GM12878 (cell line): ENCODE results near the gene MDFIC. TPM values are rescaled to one million over a fixed set of nuclear protein-coding genes. Genes with fewer than 3 reads are reported as not detected.

Experiments
- ATAC-seq: fragments of 200-7000 bp; cut with Tn5 transposase; 3 replicates; pipeline ENCODE4 v1.9.1; 2020; ENCODE audit warnings: mild to moderate bottlenecking, moderate library complexity
- BruUV-seq: library from RNA; stranded (reverse); fragments of 400-500 nt; replicated peaks from 2 replicates; lab custom pipeline; 2021; lab: Mats Ljungman, UMichigan
- CTCF ChIA-PET: fragments of 300-600 bp; sonication (Branson Sonifier 250); formaldehyde crosslinking; extraction: SDS; loops from one replicate; lab custom pipeline; 2021; ENCODE audit warnings: inconsistent platforms; lab: Yijun Ruan, JAX
- POLR2A ChIA-PET: fragments of 350-600 bp; formaldehyde crosslinking; extraction: SDS; loops from one replicate; lab custom pipeline; 2021; ENCODE audit warnings: inconsistent platforms; lab: Charles Lee
- RAD21 ChIA-PET: fragments of 300-600 bp; sonication (Branson Sonifier 250); formaldehyde crosslinking; loops from one replicate; lab custom pipeline; 2023; ENCODE audit warnings: antibody characterized with exemption; ENCODE audit not compliant: unreplicated experiment; lab: Charles Lee
- SMC1A ChIA-PET: fragments of 300-600 bp; sonication (Branson Sonifier 250); formaldehyde crosslinking; loops from one replicate; lab custom pipeline; 2023; ENCODE audit not compliant: unreplicated experiment, uncharacterized antibody; lab: Charles Lee
- DNase-seq: peaks from one replicate; pipeline ENCODE4 v3.0.0-alpha.2; 2011; ENCODE audit warnings: low read depth, low spot score
- FAIRE-seq: peaks from 3 replicates; lab custom pipeline; 2011; peaks lifted over from hg19 to GRCh38; lab: Jason Lieb, UNC
- H2AFZ ChIP-seq: 2 replicates; pipeline ENCODE4 v1.6.0; 2011; ENCODE audit warnings: low read depth, low read length, control low read depth; ENCODE audit not compliant: control insufficient read depth
- H3K27ac ChIP-seq: 2 replicates; pipeline ENCODE4 v1.5.1; 2011; ENCODE audit warnings: control low read depth; ENCODE audit not compliant: control insufficient read depth, insufficient read depth
- H3K27me3 ChIP-seq, 2 experiments: replicated peaks in 1 of 2; 2 replicates each; pipeline versions ENCODE4 v1.6.0 to v1.6.1; 2011; ENCODE audit warnings: low read length in 1 of 2; ENCODE audit not compliant: control insufficient read depth in 2 of 2, insufficient read depth in 2 of 2
- H3K36me3 ChIP-seq, 2 experiments: 2 replicates each; pipeline ENCODE4 v1.5.1; 2011; ENCODE audit warnings: low read length in 1 of 2; ENCODE audit not compliant: control insufficient read depth in 2 of 2, insufficient read depth in 2 of 2
- H3K4me1 ChIP-seq: 2 replicates; pipeline ENCODE4 v1.6.1; 2011; ENCODE audit warnings: mild to moderate bottlenecking, low read length, moderate library complexity, mixed read lengths; ENCODE audit not compliant: control insufficient read depth, insufficient read depth
- H3K4me2 ChIP-seq: 2 replicates; pipeline ENCODE4 v1.6.0; 2011; ENCODE audit warnings: control low read depth; ENCODE audit not compliant: control insufficient read depth, insufficient read depth
- H3K4me3 ChIP-seq: fragments of 200-600 bp; sonication (generic); 2 replicates; pipeline ENCODE4 v1.5.1; 2016
- H3K79me2 ChIP-seq: 2 replicates; pipeline ENCODE4 v1.6.0; 2011; ENCODE audit warnings: low read length; ENCODE audit not compliant: control insufficient read depth, insufficient read depth
- H3K9ac ChIP-seq: 2 replicates; pipeline ENCODE4 v1.8.0; 2011; ENCODE audit warnings: low read length, control low read depth, mixed read lengths; ENCODE audit not compliant: control insufficient read depth, insufficient read depth
- H3K9me3 ChIP-seq: replicated peaks from 3 replicates; pipeline ENCODE4 v1.5.1; 2011; ENCODE audit warnings: mild to moderate bottlenecking, low read length; ENCODE audit not compliant: control insufficient read depth, insufficient read depth
- H4K20me1 ChIP-seq: 2 replicates; pipeline ENCODE4 v1.6.0; 2011; ENCODE audit not compliant: control insufficient read depth, insufficient read depth
- CHD4 ChIP-seq: fragments of 200-600 bp; sonication (generic); IDR thresholded peaks from 2 replicates; pipeline ENCODE4 v1.6.1; 2016; ENCODE audit warnings: mild to moderate bottlenecking
- HDAC6 ChIP-seq: fragments of 200-600 bp; sonication (generic); IDR thresholded peaks from one replicate; pipeline ENCODE4 v1.8.0; 2017; ENCODE audit warnings: antibody characterized with exemption; ENCODE audit not compliant: unreplicated experiment
- MEF2B ChIP-seq: fragments of 450-650 bp; IDR thresholded peaks from 2 replicates; pipeline ENCODE4 v1.6.1; 2018; ENCODE audit warnings: mild to moderate bottlenecking, moderate library complexity; ENCODE audit not compliant: partially characterized antibody, poor library complexity, severe bottlenecking
- NBN ChIP-seq: fragments of 450-650 bp; IDR thresholded peaks from 2 replicates; pipeline ENCODE4 v1.6.1; 2016
- NR2F1 ChIP-seq: fragments of 450-650 bp; conservative IDR thresholded peaks from 2 replicates; pipeline ENCODE4 v1.6.1; 2017; ENCODE audit warnings: mild to moderate bottlenecking
- RAD51 ChIP-seq: fragments of 450-650 bp; IDR thresholded peaks from 2 replicates; pipeline ENCODE4 v1.6.1; 2016; ENCODE audit warnings: moderate library complexity, mild to moderate bottlenecking, inconsistent platforms
- RBBP5 ChIP-seq: fragments of 200-600 bp; sonication (generic); conservative IDR thresholded peaks from 2 replicates; pipeline ENCODE4 v1.6.1; 2016
- RCOR1 ChIP-seq: conservative IDR thresholded peaks from 2 replicates; pipeline ENCODE4 v1.6.1; 2012; ENCODE audit warnings: low read depth, low read length, improper control_type of control experiment
- ZBED1 ChIP-seq: IDR thresholded peaks from 2 replicates; pipeline ENCODE4 v1.6.1; 2016; ENCODE audit warnings: borderline replicate concordance
- WGBS: methylation state at CpG from one replicate; pipeline ENCODE4 v1.1.6; 2016; ENCODE audit warnings: low lambda C conversion rate; ENCODE audit not compliant: insufficient replicate concordance, insufficient coverage; ENCODE audit errors: missing lambda C conversion rate; 5-methylcytosine and 5-hydroxymethylcytosine counted together
- in situ Hi-C: fragments of 300-500 bp; cut with MboI; formaldehyde crosslinking; loops from 9 replicates; pipeline ENCODE4 v1.14.3; 2018; ENCODE audit warnings: mixed read lengths
- intact Hi-C: fragments of 100-400 bp; cut with micrococcal nuclease; formaldehyde crosslinking; loops from one replicate; pipeline ENCODE4 v1.14.2; 2022; ENCODE audit not compliant: unreplicated experiment
- polyA plus RNA-seq, 11 experiments: library from polyadenylated mRNA; depleted of rRNA in 4 of 11; unstranded in 6 of 11; stranded (reverse) in 5 of 11; fragments of >200 nt; fragmentation: Nextera tagmentation in 4 of 11; fragmentation: Illumina TruSeq in 1 of 11; extraction: Ambion mirVana in 4 of 11; extraction: Trizol in 1 of 11; gene quantifications; 1 replicate in 1 of 11; 2 replicates in 10 of 11; pipeline versions ENCODE4 v1.2.1 to v1.2.3, GENCODE V29; 2011 to 2016; ENCODE audit warnings: inconsistent platforms in 2 of 11, missing spikeins in 2 of 11, low read depth in 1 of 11
- total RNA-seq, 4 experiments: library from RNA; depleted of rRNA in 3 of 4; stranded (reverse); fragments of >200 nt in 3 of 4; fragmentation: Illumina TruSeq in 1 of 4; extraction: Trizol in 1 of 4; gene quantifications; 2 replicates each; pipeline versions ENCODE4 v1.2.1 to v1.2.3, GENCODE V29; 2013 to 2021
- TF ChIP-seq, protein P1 (sequence below): IDR thresholded peaks from 2 replicates; pipeline ENCODE4 v1.6.1; 2012; ENCODE audit warnings: improper control_type of control experiment, low read depth, low read length; ENCODE audit not compliant: insufficient replicate concordance
- TF ChIP-seq, protein P2 (sequence below): IDR thresholded peaks from 2 replicates; pipeline ENCODE4 v1.6.1; 2012; ENCODE audit warnings: low read depth, low read length, improper control_type of control experiment
- TF ChIP-seq, protein P3 (sequence below): fragments of 450-650 bp; IDR thresholded peaks from 2 replicates; pipeline ENCODE4 v1.6.1; 2018; ENCODE audit warnings: borderline replicate concordance, mild to moderate bottlenecking; ENCODE audit not compliant: partially characterized antibody
- TF ChIP-seq, protein P4 (sequence below): fragments of 450-650 bp; IDR thresholded peaks from 2 replicates; pipeline ENCODE4 v1.6.1; 2018; ENCODE audit warnings: mild to moderate bottlenecking, low read depth, moderate library complexity; ENCODE audit not compliant: partially characterized antibody

The MDFIC gene
- total and polyA plus RNA-seq, 10 of the 15 experiments (the other 5 are each of a cell fraction or from before 2014, with no cell fraction given): 7.3 to 58.4 (median 40.0) TPM

DNA sequence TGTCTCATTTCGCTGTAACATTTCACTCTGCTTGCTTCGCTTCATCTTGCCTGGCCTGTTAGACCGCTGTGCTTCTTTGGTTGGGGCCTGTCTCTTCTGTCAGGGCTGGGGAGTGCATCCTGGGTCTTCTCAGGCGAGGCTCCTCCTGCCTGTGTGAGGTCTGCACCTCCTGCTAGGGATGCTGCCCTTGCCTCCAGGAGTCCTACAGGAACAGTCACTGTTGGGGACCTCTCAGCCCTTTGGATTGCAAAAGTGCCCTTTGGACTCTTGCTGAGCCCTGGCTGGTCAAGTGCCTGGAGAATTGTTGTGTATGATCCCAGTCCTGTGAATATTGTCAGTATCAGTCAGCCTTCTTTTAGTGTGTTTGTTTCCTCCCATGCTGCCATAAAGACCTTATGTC lies 84.1 kb downstream of the MDFIC start:
- intact Hi-C loops (loop anchor here (5.0 kb wide), 1 partner anchor 139 kb away; no protein-coding TSS in a partner anchor), in situ Hi-C loops (no loop called here)
- H3K9me3 ChIP-seq: no peaks in the 10 kb centered on the region
- ChIA-PET CTCF (no interaction called here), POLR2A (no interaction called here), SMC1A (interaction anchor here (1.0 to 1.2 kb wide), 2 partner anchors 25 to 142 kb away, joined by 3 read pairs; no protein-coding TSS in a partner anchor), RAD21 (no interaction called here)
- BruUV-seq: no TSS peak
- H3K4me1 ChIP-seq: peaks cover 21% of the 10 kb centered on the region
- H3K27ac ChIP-seq: no peak overlapping the region
- no peak overlapping the region for H3K4me3 ChIP-seq
- H3K36me3 ChIP-seq: peaks cover 4 to 5% of the 10 kb centered on the region in 2 experiments
- DNase-seq (no peak), FAIRE-seq (no peak), ATAC-seq (no peak)
- no peak overlapping the region for H3K4me2 ChIP-seq
- no peaks in the 10 kb centered on the region for H4K20me1 ChIP-seq
- no peak overlapping the region for H3K9ac ChIP-seq
- 93% methylated on average over 4 of the region's 4 CpGs for WGBS
- H3K27me3 ChIP-seq: no peaks in the 10 kb centered on the region
- H3K79me2 ChIP-seq: peaks cover 2% of the 10 kb centered on the region
- no peak overlapping the region for H2AFZ ChIP-seq
- TF ChIP-seq, protein P1, sequence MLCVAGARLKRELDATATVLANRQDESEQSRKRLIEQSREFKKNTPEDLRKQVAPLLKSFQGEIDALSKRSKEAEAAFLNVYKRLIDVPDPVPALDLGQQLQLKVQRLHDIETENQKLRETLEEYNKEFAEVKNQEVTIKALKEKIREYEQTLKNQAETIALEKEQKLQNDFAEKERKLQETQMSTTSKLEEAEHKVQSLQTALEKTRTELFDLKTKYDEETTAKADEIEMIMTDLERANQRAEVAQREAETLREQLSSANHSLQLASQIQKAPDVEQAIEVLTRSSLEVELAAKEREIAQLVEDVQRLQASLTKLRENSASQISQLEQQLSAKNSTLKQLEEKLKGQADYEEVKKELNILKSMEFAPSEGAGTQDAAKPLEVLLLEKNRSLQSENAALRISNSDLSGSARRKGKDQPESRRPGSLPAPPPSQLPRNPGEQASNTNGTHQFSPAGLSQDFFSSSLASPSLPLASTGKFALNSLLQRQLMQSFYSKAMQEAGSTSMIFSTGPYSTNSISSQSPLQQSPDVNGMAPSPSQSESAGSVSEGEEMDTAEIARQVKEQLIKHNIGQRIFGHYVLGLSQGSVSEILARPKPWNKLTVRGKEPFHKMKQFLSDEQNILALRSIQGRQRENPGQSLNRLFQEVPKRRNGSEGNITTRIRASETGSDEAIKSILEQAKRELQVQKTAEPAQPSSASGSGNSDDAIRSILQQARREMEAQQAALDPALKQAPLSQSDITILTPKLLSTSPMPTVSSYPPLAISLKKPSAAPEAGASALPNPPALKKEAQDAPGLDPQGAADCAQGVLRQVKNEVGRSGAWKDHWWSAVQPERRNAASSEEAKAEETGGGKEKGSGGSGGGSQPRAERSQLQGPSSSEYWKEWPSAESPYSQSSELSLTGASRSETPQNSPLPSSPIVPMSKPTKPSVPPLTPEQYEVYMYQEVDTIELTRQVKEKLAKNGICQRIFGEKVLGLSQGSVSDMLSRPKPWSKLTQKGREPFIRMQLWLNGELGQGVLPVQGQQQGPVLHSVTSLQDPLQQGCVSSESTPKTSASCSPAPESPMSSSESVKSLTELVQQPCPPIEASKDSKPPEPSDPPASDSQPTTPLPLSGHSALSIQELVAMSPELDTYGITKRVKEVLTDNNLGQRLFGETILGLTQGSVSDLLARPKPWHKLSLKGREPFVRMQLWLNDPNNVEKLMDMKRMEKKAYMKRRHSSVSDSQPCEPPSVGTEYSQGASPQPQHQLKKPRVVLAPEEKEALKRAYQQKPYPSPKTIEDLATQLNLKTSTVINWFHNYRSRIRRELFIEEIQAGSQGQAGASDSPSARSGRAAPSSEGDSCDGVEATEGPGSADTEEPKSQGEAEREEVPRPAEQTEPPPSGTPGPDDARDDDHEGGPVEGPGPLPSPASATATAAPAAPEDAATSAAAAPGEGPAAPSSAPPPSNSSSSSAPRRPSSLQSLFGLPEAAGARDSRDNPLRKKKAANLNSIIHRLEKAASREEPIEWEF: no peak
- TF ChIP-seq CHD4: no peak
- no peak for TF ChIP-seq MEF2B
- no peak for TF ChIP-seq NR2F1
- TF ChIP-seq ZBED1: no peak
- no peak for TF ChIP-seq RAD51
- no peak for TF ChIP-seq RBBP5
- TF ChIP-seq RCOR1: no peak
- TF ChIP-seq, protein P2, sequence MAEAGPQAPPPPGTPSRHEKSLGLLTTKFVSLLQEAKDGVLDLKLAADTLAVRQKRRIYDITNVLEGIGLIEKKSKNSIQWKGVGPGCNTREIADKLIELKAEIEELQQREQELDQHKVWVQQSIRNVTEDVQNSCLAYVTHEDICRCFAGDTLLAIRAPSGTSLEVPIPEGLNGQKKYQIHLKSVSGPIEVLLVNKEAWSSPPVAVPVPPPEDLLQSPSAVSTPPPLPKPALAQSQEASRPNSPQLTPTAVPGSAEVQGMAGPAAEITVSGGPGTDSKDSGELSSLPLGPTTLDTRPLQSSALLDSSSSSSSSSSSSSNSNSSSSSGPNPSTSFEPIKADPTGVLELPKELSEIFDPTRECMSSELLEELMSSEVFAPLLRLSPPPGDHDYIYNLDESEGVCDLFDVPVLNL: no peak
- TF ChIP-seq, protein P3, sequence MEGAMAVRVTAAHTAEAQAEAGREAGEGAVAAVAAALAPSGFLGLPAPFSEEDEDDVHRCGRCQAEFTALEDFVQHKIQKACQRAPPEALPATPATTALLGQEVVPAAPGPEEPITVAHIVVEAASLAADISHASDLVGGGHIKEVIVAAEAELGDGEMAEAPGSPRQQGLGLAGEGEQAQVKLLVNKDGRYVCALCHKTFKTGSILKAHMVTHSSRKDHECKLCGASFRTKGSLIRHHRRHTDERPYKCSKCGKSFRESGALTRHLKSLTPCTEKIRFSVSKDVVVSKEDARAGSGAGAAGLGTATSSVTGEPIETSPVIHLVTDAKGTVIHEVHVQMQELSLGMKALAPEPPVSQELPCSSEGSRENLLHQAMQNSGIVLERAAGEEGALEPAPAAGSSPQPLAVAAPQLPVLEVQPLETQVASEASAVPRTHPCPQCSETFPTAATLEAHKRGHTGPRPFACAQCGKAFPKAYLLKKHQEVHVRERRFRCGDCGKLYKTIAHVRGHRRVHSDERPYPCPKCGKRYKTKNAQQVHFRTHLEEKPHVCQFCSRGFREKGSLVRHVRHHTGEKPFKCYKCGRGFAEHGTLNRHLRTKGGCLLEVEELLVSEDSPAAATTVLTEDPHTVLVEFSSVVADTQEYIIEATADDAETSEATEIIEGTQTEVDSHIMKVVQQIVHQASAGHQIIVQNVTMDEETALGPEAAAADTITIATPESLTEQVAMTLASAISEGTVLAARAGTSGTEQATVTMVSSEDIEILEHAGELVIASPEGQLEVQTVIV: no peak
- TF ChIP-seq, protein P4, sequence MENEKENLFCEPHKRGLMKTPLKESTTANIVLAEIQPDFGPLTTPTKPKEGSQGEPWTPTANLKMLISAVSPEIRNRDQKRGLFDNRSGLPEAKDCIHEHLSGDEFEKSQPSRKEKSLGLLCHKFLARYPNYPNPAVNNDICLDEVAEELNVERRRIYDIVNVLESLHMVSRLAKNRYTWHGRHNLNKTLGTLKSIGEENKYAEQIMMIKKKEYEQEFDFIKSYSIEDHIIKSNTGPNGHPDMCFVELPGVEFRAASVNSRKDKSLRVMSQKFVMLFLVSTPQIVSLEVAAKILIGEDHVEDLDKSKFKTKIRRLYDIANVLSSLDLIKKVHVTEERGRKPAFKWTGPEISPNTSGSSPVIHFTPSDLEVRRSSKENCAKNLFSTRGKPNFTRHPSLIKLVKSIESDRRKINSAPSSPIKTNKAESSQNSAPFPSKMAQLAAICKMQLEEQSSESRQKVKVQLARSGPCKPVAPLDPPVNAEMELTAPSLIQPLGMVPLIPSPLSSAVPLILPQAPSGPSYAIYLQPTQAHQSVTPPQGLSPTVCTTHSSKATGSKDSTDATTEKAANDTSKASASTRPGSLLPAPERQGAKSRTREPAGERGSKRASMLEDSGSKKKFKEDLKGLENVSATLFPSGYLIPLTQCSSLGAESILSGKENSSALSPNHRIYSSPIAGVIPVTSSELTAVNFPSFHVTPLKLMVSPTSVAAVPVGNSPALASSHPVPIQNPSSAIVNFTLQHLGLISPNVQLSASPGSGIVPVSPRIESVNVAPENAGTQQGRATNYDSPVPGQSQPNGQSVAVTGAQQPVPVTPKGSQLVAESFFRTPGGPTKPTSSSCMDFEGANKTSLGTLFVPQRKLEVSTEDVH: no peak
- TF ChIP-seq NBN: no peak
- TF ChIP-seq HDAC6: no peak
